Panc1 (cell line): ENCODE measurements around the gene TBC1D9B. TPM values are rescaled to one million over a fixed set of nuclear protein-coding genes. Genes with fewer than 3 reads are reported as not detected.

Source experiments
- ATAC-seq: fragments of 200-7000 bp; cut with Tn5 transposase; 2 replicates; pipeline ENCODE4 v1.9.1; 2020; ENCODE audit warnings: mild to moderate bottlenecking, moderate library complexity
- BruUV-seq: library from RNA; stranded (reverse); fragments of 400-500 nt; replicated peaks from 2 replicates; lab custom pipeline; 2021; lab: Mats Ljungman, UMichigan
- CTCF ChIA-PET: fragments of 300-600 bp; sonication (Branson Sonifier 250); formaldehyde crosslinking; loops from one replicate; lab custom pipeline; 2022; ENCODE audit warnings: antibody characterized with exemption; lab: Charles Lee
- POLR2A ChIA-PET: fragments of 300-600 bp; sonication (Branson Sonifier 250); formaldehyde crosslinking; loops from one replicate; lab custom pipeline; 2022; ENCODE audit warnings: antibody characterized with exemption; lab: Charles Lee
- DNase-seq: peaks from one replicate; pipeline ENCODE4 v3.0.0-alpha.2; 2010; ENCODE audit warnings: low read depth, low spot score
- H3K27ac ChIP-seq: 2 replicates; pipeline ENCODE4 v1.5.1; 2011; ENCODE audit warnings: mild to moderate bottlenecking, low read length, inconsistent platforms
- H3K27me3 ChIP-seq: fragments of 200-500 bp; sonication (Bioruptor generic); 2 replicates; pipeline ENCODE4 v1.6.0; 2014; ENCODE audit warnings: low read length, inconsistent platforms; ENCODE audit not compliant: control insufficient read depth, insufficient read depth
- H3K36me3 ChIP-seq: fragments of 200-500 bp; sonication (Bioruptor generic); 2 replicates; pipeline ENCODE4 v1.5.1; 2014; ENCODE audit warnings: inconsistent platforms, mild to moderate bottlenecking, low read length, moderate library complexity; ENCODE audit not compliant: control insufficient read depth, insufficient read depth
- H3K4me1 ChIP-seq: 2 replicates; pipeline ENCODE4 v1.5.1; 2011; ENCODE audit warnings: inconsistent platforms, mild to moderate bottlenecking, low read length, moderate library complexity; ENCODE audit not compliant: control insufficient read depth, insufficient read depth
- H3K4me3 ChIP-seq, 2 experiments: 2 replicates each; pipeline ENCODE4 v1.5.1; 2011 to 2012; ENCODE audit warnings: low read depth in 2 of 2, low read length in 2 of 2, mild to moderate bottlenecking in 2 of 2, inconsistent platforms in 1 of 2, moderate library complexity in 1 of 2
- H3K9me3 ChIP-seq: fragments of 200-500 bp; sonication (Bioruptor generic); 2 replicates; pipeline ENCODE4 v1.5.1; 2014; ENCODE audit warnings: low read depth, mild to moderate bottlenecking, inconsistent platforms, low read length, moderate library complexity; ENCODE audit not compliant: control insufficient read depth, insufficient read depth
- CTCF ChIP-seq: fragments of 450-650 bp; IDR thresholded peaks from 2 replicates; pipeline ENCODE4 v1.5.1; 2017; ENCODE audit warnings: mild to moderate bottlenecking
- POLR2AphosphoS5 ChIP-seq: IDR thresholded peaks from 2 replicates; pipeline ENCODE4 v1.6.1; 2012; ENCODE audit warnings: mild to moderate bottlenecking, low read depth, low read length, moderate library complexity
- REST ChIP-seq, 2 experiments: IDR thresholded peaks; 2 replicates each; pipeline ENCODE4 v1.6.1; 2011 to 2012; ENCODE audit warnings: low read depth in 2 of 2, control low read depth in 1 of 2, low read length in 1 of 2, mild to moderate bottlenecking in 1 of 2, moderate library complexity in 1 of 2; ENCODE audit not compliant: insufficient read depth in 1 of 2
- SIN3A ChIP-seq: IDR thresholded peaks from 2 replicates; pipeline ENCODE4 v1.6.1; 2012; ENCODE audit warnings: low read depth, mild to moderate bottlenecking, low read length, moderate library complexity, borderline replicate concordance; ENCODE audit not compliant: insufficient read depth
- TCF7L2 ChIP-seq: IDR thresholded peaks from 2 replicates; pipeline ENCODE4 v1.6.1; 2011; ENCODE audit warnings: mild to moderate bottlenecking, low read depth, low read length, inconsistent platforms
- in situ Hi-C: cut with HindIII; loops from 2 replicates; pipeline ENCODE4 v1.10.0; 2016; ENCODE audit warnings: low sequenced_read_pairs, low pct_unique_long_range_greater_than_20kb
- intact Hi-C: fragments of 100-400 bp; cut with micrococcal nuclease; formaldehyde crosslinking; loops from one replicate; pipeline ENCODE4 v1.10.0; 2022; ENCODE audit not compliant: unreplicated experiment
- total RNA-seq: library from RNA; stranded (reverse); gene quantifications from one replicate; pipeline ENCODE4 v1.2.1, GENCODE V29; 2021; ENCODE audit not compliant: unreplicated experiment

The TBC1D9B gene
- total RNA-seq, 1 experiment from 2014 or later, result 131 TPM

GRCh38 chr5:179816401-179816795, 91.3 kb downstream of the TBC1D9B start:
- Histone ChIP-seq H3K4me1 (peaks cover 31% of the 10 kb centered on the region), H3K4me3 (no peak overlapping the region), H3K27me3 (no peaks in the 10 kb centered on the region), H3K36me3 (no peaks in the 10 kb centered on the region; the same call in 1 of the 2 replicates), H3K27ac (no peak overlapping the region), H3K9me3 (no peaks in the 10 kb centered on the region)
- CTCF ChIA-PET, result no interaction called here
- in situ Hi-C loops (no loop called here), intact Hi-C loops (no loop called here)
- no peak for ATAC-seq
- BruUV-seq, result no TSS peak
- DNase-seq, result no peak
- TF ChIP-seq TCF7L2 (no peak), SIN3A (no peak), POLR2AphosphoS5 (no peak), CTCF (no peak), REST (IDR thresholded peaks at IDR 0.05; ENCODE audit: insufficient read depth in 1 of 2, low read depth in 2 of 2, low read length in 1 of 2) (no peak)
- POLR2A ChIA-PET, result no interaction called here

DNA sequence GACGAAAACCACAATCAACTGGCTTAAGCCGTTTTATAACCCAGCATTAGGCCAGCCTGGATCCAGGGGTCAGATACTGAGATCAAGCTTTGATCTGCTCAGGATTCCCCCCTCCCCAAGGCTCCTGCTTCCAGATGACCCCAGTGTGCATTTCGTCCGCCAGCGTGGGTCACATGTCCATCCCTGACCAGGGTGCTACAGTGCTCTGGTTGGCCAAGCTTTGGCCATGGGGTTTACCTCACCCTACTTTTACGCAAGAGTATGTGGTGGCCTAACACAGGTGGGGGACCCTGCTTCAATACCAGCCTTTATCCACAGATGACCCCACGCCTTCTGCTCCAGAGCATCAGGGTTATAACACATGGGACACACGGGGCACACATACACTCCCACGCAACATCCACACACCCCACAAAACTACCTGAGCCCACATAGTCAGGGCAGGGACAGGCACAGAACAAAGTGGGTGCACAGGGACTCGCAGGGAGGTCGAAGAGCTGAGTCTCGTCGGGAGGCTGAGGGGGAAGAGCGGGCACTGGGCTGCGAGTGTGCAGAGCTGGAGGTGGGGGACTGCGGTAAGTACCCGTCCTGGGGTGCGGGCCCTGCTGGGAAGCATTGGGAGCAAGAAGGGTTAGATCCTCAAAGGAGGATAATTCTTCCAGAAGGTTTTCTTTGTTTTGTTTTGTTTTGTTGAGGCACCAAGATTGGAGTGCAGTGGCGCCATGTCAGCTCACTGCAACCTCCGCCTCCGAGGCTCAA, 92.0 kb downstream of the TBC1D9B start:
- ATAC-seq (no peak), DNase-seq (no peak)
- CTCF ChIA-PET, result interaction anchor here (0.5 kb wide), 1 partner anchor 26 kb away, joined by 5 read pairs; no protein-coding TSS in a partner anchor
- Histone ChIP-seq H3K9me3 (no peaks in the 10 kb centered on the region), H3K27me3 (no peaks in the 10 kb centered on the region), H3K27ac (no peak overlapping the region), H3K4me1 (peaks cover 31% of the 10 kb centered on the region), H3K36me3 (no peaks in the 10 kb centered on the region; the same call in 1 of the 2 replicates), H3K4me3 (no peak overlapping the region)
- intact Hi-C loops, result no loop called here
- in situ Hi-C loops, result no loop called here
- no TSS peak for BruUV-seq
- POLR2A ChIA-PET, result no interaction called here
- no peak; the same call in 1 of the 2 replicates for TF ChIP-seq POLR2AphosphoS5
- no peak for TF ChIP-seq SIN3A
- TF ChIP-seq TCF7L2, result no peak
- no peak for TF ChIP-seq CTCF
- no peak for TF ChIP-seq REST (IDR thresholded peaks at IDR 0.05; ENCODE audit: insufficient read depth in 1 of 2, low read depth in 2 of 2, low read length in 1 of 2)
